ENCODE results near the gene ARHGAP8. TPM values are rescaled to one million over a fixed set of nuclear protein-coding genes. Genes with fewer than 3 reads are reported as not detected.
"Not testable (repeated sequence)": the region's sequence is repeated elsewhere in the genome, so short reads cannot be mapped to it uniquely, and the experiment has no call there.

ARHGAP8 gene
- total RNA-seq, 4 donors from 2014 or later: 1.5 to 6.9 (median 4.2) TPM

- Histone ChIP-seq H3K36me3 (no peaks in the 10 kb centered on the region), H3K27me3 (peaks cover 6% of the 10 kb centered on the region), H3K4me3 (no peak overlapping the region), H3K9me3 (no peaks in the 10 kb centered on the region), H3K4me1 (no peaks in the 10 kb centered on the region), H3K27ac (no peak overlapping the region)
- no peak for DNase-seq (ENCODE audit: low spot score in 2 of 2)
- no peak for TF ChIP-seq POLR2AphosphoS5 (IDR thresholded peaks at IDR 0.05)
- TF ChIP-seq CTCF (IDR thresholded peaks at IDR 0.05): no peak
- no peak for TF ChIP-seq POLR2A (IDR thresholded peaks at IDR 0.05)
- TF ChIP-seq EP300 (IDR thresholded peaks at IDR 0.05): no peak
- WGBS: 65% methylated on average over 13 of the region's 13 CpGs
These were observed 6.3 kb upstream of the ARHGAP8 start for GRCh38 chr22:44745853-44746789.

GRCh38 chr22:44747784-44748127 lies 4.6 kb upstream of the ARHGAP8 start:
- H3K4me3 ChIP-seq; H3K9me3 ChIP-seq; DNase-seq (ENCODE audit: low spot score in 2 of 2); H3K4me1 ChIP-seq; H3K36me3 ChIP-seq; H3K27ac ChIP-seq: not testable (repeated sequence)
- peaks cover 19% of the 10 kb centered on the region for H3K27me3 ChIP-seq
- 91% methylated on average over 4 of the region's 4 CpGs for WGBS

GRCh38 chr22:44748524-44748923 lies 3.9 kb upstream of the ARHGAP8 start:
- TF ChIP-seq EP300 (IDR thresholded peaks at IDR 0.05) (no peak), POLR2A (IDR thresholded peaks at IDR 0.05) (no peak), CTCF (IDR thresholded peaks at IDR 0.05) (no peak), POLR2AphosphoS5 (IDR thresholded peaks at IDR 0.05) (no peak)
- no peak overlapping the region for H3K27ac ChIP-seq
- no peak for DNase-seq (ENCODE audit: low spot score in 2 of 2)
- no peak overlapping the region for H3K4me3 ChIP-seq
- peaks cover 23% of the 10 kb centered on the region for H3K27me3 ChIP-seq
- H3K9me3 ChIP-seq: no peaks in the 10 kb centered on the region
- H3K4me1 ChIP-seq: peaks cover 15% of the 10 kb centered on the region
- no peaks in the 10 kb centered on the region for H3K36me3 ChIP-seq
- 93% methylated on average over 7 of the region's 7 CpGs for WGBS

- no peaks in the 10 kb centered on the region for H3K9me3 ChIP-seq
- H3K36me3 ChIP-seq: no peaks in the 10 kb centered on the region
- TF ChIP-seq CTCF (IDR thresholded peaks at IDR 0.05) (no peak), EP300 (IDR thresholded peaks at IDR 0.05) (no peak), POLR2AphosphoS5 (IDR thresholded peaks at IDR 0.05) (no peak), POLR2A (IDR thresholded peaks at IDR 0.05) (no peak)
- WGBS: 52% methylated on average over 1 of the region's 1 CpG
- H3K4me1 ChIP-seq: peaks cover 25% of the 10 kb centered on the region
- H3K27ac ChIP-seq: no peak overlapping the region
- DNase-seq (ENCODE audit: low spot score in 2 of 2): no peak
- H3K27me3 ChIP-seq: peaks cover 26% of the 10 kb centered on the region
- H3K4me3 ChIP-seq: no peak overlapping the region
These were observed 1.9 kb upstream of the ARHGAP8 start for GRCh38 chr22:44750481-44750880.

GRCh38 chr22:44753189-44754042 lies 1.0 kb downstream of the ARHGAP8 start:
- TF ChIP-seq POLR2A (IDR thresholded peaks at IDR 0.05) (no peak), POLR2AphosphoS5 (IDR thresholded peaks at IDR 0.05) (no peak), EP300 (IDR thresholded peaks at IDR 0.05) (no peak), CTCF (IDR thresholded peaks at IDR 0.05) (no peak)
- Histone ChIP-seq H3K9me3 (no peaks in the 10 kb centered on the region), H3K4me1 (peaks cover 30% of the 10 kb centered on the region), H3K4me3 (peak overlapping the region; percentile 53), H3K27me3 (peaks cover 26% of the 10 kb centered on the region), H3K27ac (no peak overlapping the region), H3K36me3 (no peaks in the 10 kb centered on the region)
- 15% methylated on average over 27 of the region's 29 CpGs for WGBS
- DNase-seq (ENCODE audit: low spot score in 2 of 2): no peak
